Natural killer cell (primary cell): ENCODE measurements around the gene PCDHGB2. TPM values are rescaled to one million over a fixed set of nuclear protein-coding genes. Genes with fewer than 3 reads are reported as not detected.
"Not testable (repeated sequence)": the region's sequence is repeated elsewhere in the genome, so short reads cannot be mapped to it uniquely, and the experiment has no call there.

ENCODE experiments used
- ATAC-seq, 3 donors: fragments of 150-1000 bp in 2 of 3; fragments of 200-7000 bp in 1 of 3; cut with Tn5 transposase; 1 replicate in 1 of 3; 2 replicates in 2 of 3; pipeline ENCODE4 v1.10.0; 2021; ENCODE audit warnings: mild to moderate bottlenecking in 2 of 3, moderate library complexity in 2 of 3
- DNase-seq, 2 donors: peaks; one replicate each; pipeline versions ENCODE4 v3.0.0 to v3.0.0-alpha.2; 2013 to 2021; ENCODE audit warnings: mixed read lengths in 1 of 2
- H3K27ac ChIP-seq: one replicate; pipeline ENCODE4 v1.5.1; 2013; ENCODE audit warnings: mild to moderate bottlenecking, low read length
- H3K27me3 ChIP-seq: one replicate; pipeline ENCODE4 v1.6.1; 2013; ENCODE audit warnings: low read length; ENCODE audit not compliant: control insufficient read depth, insufficient read depth
- H3K36me3 ChIP-seq: one replicate; pipeline ENCODE4 v1.6.1; 2013; ENCODE audit warnings: low read length; ENCODE audit not compliant: control insufficient read depth, insufficient read depth
- H3K4me1 ChIP-seq: one replicate; pipeline ENCODE4 v1.6.1; 2013; ENCODE audit warnings: low read length; ENCODE audit not compliant: control insufficient read depth, insufficient read depth
- H3K4me3 ChIP-seq: one replicate; pipeline ENCODE4 v1.5.1; 2013; ENCODE audit warnings: low read length
- H3K9me3 ChIP-seq: one replicate; pipeline ENCODE4 v1.6.1; 2013; ENCODE audit warnings: low read length; ENCODE audit not compliant: control insufficient read depth, insufficient read depth
- H3K27ac Mint-ChIP-seq, 2 donors: one replicate each; pipeline ENCODE4 v1.8.0; 2022; ENCODE audit warnings: mild to moderate bottlenecking in 2 of 2, mixed read lengths in 2 of 2, moderate library complexity in 1 of 2
- H3K27me3 Mint-ChIP-seq, 2 donors: one replicate each; pipeline ENCODE4 v1.8.0; 2022; ENCODE audit warnings: low read depth in 2 of 2, mixed read lengths in 2 of 2
- H3K36me3 Mint-ChIP-seq: one replicate; pipeline ENCODE4 v1.8.0; 2022; ENCODE audit warnings: mixed read lengths
- H3K4me1 Mint-ChIP-seq, 2 donors: one replicate each; pipeline ENCODE4 v1.8.0; 2022; ENCODE audit warnings: mixed read lengths in 2 of 2
- H3K4me3 Mint-ChIP-seq: one replicate; pipeline ENCODE4 v1.8.0; 2022; ENCODE audit warnings: mild to moderate bottlenecking, moderate library complexity, mixed read lengths
- H3K9me3 Mint-ChIP-seq, 2 donors: one replicate each; pipeline ENCODE4 v1.8.0; 2022; ENCODE audit warnings: mixed read lengths in 2 of 2
- CTCF ChIP-seq: fragments of 200-600 bp; IDR thresholded peaks from one replicate; pipeline ENCODE4 v1.8.0; 2022; ENCODE audit warnings: antibody characterized with exemption
- WGBS: methylation state at CpG from one replicate; pipeline ENCODE4 v1.1.7; 2013; ENCODE audit warnings: missing lambda C conversion rate; ENCODE audit not compliant: insufficient coverage; 5-methylcytosine and 5-hydroxymethylcytosine counted together
- intact Hi-C: fragments of 100-400 bp; cut with micrococcal nuclease; formaldehyde crosslinking; loops from one replicate; pipeline ENCODE4 v1.14.2; 2022
- total RNA-seq, 4 donors: library from RNA; stranded (reverse); fragments of 120-200 nt in 1 of 4; gene quantifications; one replicate each; pipeline versions ENCODE4 v1.2.3 to v1.2.4, GENCODE V29; 2013 to 2022

PCDHGB2 gene
- total RNA-seq, 3 donors from 2014 or later (not counting 1 experiment from before 2014, with no cell fraction given), result 0.36 to 1.5 (median 0.49) TPM

DNA sequence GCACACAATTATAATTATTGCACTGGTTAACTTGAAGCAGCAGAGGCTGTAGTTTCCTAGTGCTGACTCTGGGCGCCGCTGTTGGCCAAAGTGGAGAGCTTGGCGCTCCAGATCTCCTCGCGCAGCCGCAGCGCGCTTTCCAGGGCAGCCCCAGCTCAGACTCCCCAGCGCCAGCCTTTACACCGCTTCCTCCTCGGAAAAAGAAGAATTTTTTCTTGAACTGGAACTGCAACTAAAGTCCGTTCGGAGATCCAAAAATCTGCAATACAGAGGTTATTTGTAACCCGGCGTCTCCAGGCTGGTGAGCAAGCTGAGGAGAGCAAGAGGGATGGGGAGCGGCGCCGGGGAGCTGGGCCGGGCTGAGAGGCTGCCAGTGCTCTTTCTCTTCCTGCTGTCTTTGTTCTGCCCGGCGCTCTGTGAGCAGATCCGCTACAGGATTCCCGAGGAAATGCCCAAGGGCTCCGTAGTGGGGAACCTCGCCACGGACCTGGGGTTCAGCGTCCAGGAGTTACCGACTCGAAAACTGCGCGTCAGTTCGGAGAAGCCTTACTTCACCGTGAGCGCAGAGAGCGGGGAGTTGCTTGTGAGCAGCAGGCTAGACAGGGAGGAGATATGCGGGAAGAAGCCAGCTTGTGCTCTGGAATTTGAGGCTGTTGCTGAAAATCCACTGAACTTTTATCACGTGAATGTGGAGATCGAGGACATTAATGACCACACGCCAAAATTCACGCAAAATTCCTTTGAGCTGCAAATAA is 27.9 kb downstream of the PCDHGB2 start, which contains the start of gene PCDHGB4:
Gene PCDHGB4, plus strand, starts transcription at position 142 of the 755 bp plus-strand sequence. Its CDS starts 187 bp downstream, at position 329.
- H3K9me3 Mint-ChIP-seq, H3K36me3 Mint-ChIP-seq, H3K27ac ChIP-seq, H3K4me1 ChIP-seq, H3K27ac Mint-ChIP-seq, H3K36me3 ChIP-seq, H3K4me3 ChIP-seq, H3K4me1 Mint-ChIP-seq: not testable (repeated sequence)
- 16% methylated on average over 16 of the region's 40 CpGs for WGBS
- H3K4me3 Mint-ChIP-seq, result peak within 1 kb of the TSS; percentile 78
- Histone ChIP-seq H3K27me3 (peaks cover 60% of the 10 kb centered on the region), H3K9me3 (peaks cover 41% of the 10 kb centered on the region)
- DNase-seq, result peak in 1 of 2 donors; percentile 10
- ATAC-seq, result peak; percentile 81 to 89 (median 84)
- TF ChIP-seq CTCF, result peak; percentile 15
- intact Hi-C loops, result loop anchor here (5.0 kb wide), 1 partner anchor 35 kb away; the partner anchor contains the start of gene PCDHGA11
- H3K27me3 Mint-ChIP-seq, result peaks cover 66 to 75% of the 10 kb centered on the region in 2 donors

- no peak overlapping the region for H3K4me3 ChIP-seq
- peaks cover 56% of the 10 kb centered on the region for H3K27me3 ChIP-seq
- ATAC-seq, result no peak
- H3K27ac ChIP-seq, result no peak overlapping the region
- H3K9me3 Mint-ChIP-seq, result peaks cover 0 to 5% of the 10 kb centered on the region in 2 donors
- peaks cover 64 to 75% of the 10 kb centered on the region in 2 donors for H3K27me3 Mint-ChIP-seq
- H3K4me3 Mint-ChIP-seq, result no peak overlapping the region
- 66% methylated on average over 7 of the region's 10 CpGs for WGBS
- H3K27ac Mint-ChIP-seq, result no peak overlapping the region
- H3K36me3 ChIP-seq, result no peaks in the 10 kb centered on the region
- H3K4me1 Mint-ChIP-seq, result no peaks in the 10 kb centered on the region
- H3K4me1 ChIP-seq, result no peaks in the 10 kb centered on the region
- H3K9me3 ChIP-seq, result peaks cover 41% of the 10 kb centered on the region
- H3K36me3 Mint-ChIP-seq, result peaks cover 7% of the 10 kb centered on the region
- no peak for DNase-seq
- intact Hi-C loops, result loop anchor here (5.0 kb wide), 1 partner anchor 34 kb away; the partner anchor contains the start of gene PCDHGA11
- no peak for TF ChIP-seq CTCF
Measured at GRCh38 chr5:141388661-141389060, 28.9 kb downstream of the PCDHGB2 start.

DNA sequence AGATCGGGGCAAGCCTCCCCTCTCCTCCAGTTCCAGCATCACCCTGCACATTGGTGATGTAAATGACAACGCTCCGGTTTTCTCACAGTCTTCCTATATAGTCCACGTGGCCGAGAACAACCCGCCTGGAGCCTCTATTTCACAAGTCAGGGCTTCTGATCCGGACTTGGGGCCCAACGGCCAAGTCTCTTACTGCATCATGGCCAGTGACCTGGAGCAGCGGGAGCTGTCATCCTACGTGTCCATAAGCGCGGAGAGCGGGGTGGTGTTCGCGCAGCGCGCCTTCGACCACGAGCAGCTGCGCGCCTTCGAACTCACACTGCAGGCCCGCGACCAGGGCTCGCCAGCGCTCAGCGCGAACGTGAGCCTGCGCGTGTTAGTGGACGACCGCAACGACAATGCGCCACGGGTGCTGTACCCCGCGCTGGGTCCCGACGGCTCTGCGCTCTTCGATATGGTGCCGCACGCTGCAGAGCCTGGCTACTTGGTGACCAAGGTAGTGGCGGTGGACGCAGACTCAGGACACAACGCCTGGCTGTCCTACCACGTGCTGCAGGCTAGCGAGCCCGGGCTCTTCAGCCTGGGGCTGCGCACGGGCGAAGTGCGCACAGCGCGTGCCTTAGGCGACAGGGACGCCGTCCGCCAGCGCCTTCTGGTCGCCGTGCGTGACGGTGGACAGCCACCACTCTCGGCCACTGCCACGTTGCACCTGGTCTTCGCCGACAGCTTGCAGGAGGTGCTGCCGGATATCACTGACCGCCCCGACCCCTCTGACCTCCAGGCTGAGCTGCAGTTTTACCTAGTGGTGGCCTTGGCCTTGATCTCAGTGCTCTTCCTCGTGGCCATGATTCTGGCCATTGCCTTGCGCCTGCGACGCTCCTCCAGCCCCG is 29.6 kb downstream of the PCDHGB2 start:
- Mint-ChIP-seq H3K27ac (no peak overlapping the region), H3K9me3 (peaks cover 0 to 8% of the 10 kb centered on the region in 2 donors), H3K4me3 (no peak overlapping the region), H3K36me3 (peaks cover 7% of the 10 kb centered on the region), H3K27me3 (peaks cover 64 to 81% of the 10 kb centered on the region in 2 donors), H3K4me1 (no peaks in the 10 kb centered on the region)
- intact Hi-C loops, result loop anchor here (5.0 kb wide), 1 partner anchor 33 kb away; the partner anchor contains the start of gene PCDHGA11
- no peak for ATAC-seq
- Histone ChIP-seq H3K27me3 (peaks cover 60% of the 10 kb centered on the region), H3K4me1 (no peaks in the 10 kb centered on the region), H3K27ac (no peak overlapping the region), H3K9me3 (peaks cover 44% of the 10 kb centered on the region), H3K4me3 (no peak overlapping the region), H3K36me3 (no peaks in the 10 kb centered on the region)
- no peak for TF ChIP-seq CTCF
- no peak for DNase-seq
- 50% methylated on average over 77 of the region's 77 CpGs for WGBS
